HCT116 (cell line): Measurements from ENCODE around the gene SELENOK.

Experiments used
- CTCF ChIP-seq, 3 experiments: fragments of 200-600 bp in 1 of 3; sonication (generic) in 1 of 3; IDR thresholded peaks in 2 of 3; conservative IDR thresholded peaks in 1 of 3; 2 replicates each; pipeline ENCODE4 v1.5.1; 2012 to 2017; ENCODE audit warnings: low read depth in 2 of 3, low read length in 2 of 3, antibody characterized with exemption in 1 of 3, borderline replicate concordance in 1 of 3, control low read depth in 1 of 3, mild to moderate bottlenecking in 1 of 3, mixed read lengths in 1 of 3, mixed run types in 1 of 3, moderate library complexity in 1 of 3; ENCODE audit not compliant: insufficient read depth in 1 of 3
- ELF1 ChIP-seq: IDR thresholded peaks from 2 replicates; pipeline ENCODE4 v1.6.1; 2012; ENCODE audit warnings: low read depth, borderline replicate concordance
- EZH2 ChIP-seq: fragments of 200-600 bp; sonication (generic); IDR thresholded peaks from 2 replicates; pipeline ENCODE4 v1.6.1; 2017; ENCODE audit warnings: antibody characterized with exemption, mixed run types
- POLR2A ChIP-seq: IDR thresholded peaks from 2 replicates; pipeline ENCODE4 v1.7.0; 2011; ENCODE audit warnings: borderline replicate concordance; ENCODE audit not compliant: insufficient read depth, insufficient read length; ENCODE audit errors: extremely low read depth
- POLR2AphosphoS5 ChIP-seq: IDR thresholded peaks from 2 replicates; pipeline ENCODE4 v1.6.1; 2011; ENCODE audit warnings: mild to moderate bottlenecking, low read depth, low read length, moderate library complexity
- RAD21 ChIP-seq: IDR thresholded peaks from 2 replicates; pipeline ENCODE4 v1.6.1; 2012; ENCODE audit warnings: low read depth, mild to moderate bottlenecking
- REST ChIP-seq: IDR thresholded peaks from 2 replicates; pipeline ENCODE4 v1.6.1; 2012; ENCODE audit warnings: low read depth
- ZBTB33 ChIP-seq: IDR thresholded peaks from 2 replicates; pipeline ENCODE4 v1.6.1; 2011; ENCODE audit warnings: mild to moderate bottlenecking, low read length, moderate library complexity; ENCODE audit not compliant: insufficient replicate concordance; ENCODE audit errors: extremely low read depth
- ZNF274 ChIP-seq: fragments of 200-500 bp; sonication (Bioruptor generic); IDR thresholded peaks from 2 replicates; pipeline ENCODE4 v1.6.1; 2014; ENCODE audit warnings: mild to moderate bottlenecking, low read depth, low read length, inconsistent platforms

DNA sequence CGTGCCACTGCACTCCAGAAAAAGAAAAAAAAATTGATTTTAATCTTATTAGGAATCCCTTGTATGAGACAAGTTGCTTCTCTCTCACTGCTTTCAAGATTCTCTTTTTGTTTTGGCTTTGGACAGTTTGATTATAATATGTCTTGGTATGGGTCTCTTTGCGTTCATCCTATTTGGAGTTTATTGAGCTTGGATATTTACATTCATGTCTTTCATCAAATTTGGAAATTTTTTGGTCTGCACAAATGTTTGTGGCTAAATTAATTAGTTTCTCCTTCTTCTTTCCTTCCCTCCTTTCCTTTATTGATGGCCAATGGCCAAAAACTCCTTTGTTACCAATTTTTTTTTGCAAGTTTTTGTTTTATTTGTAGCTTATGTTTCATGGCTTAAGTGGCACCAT, 28.1 kb upstream of the SELENOK start:
- TF ChIP-seq POLR2A: no peak
- TF ChIP-seq EZH2: no peak
- no peak for TF ChIP-seq ZBTB33
- TF ChIP-seq POLR2AphosphoS5: no peak
- TF ChIP-seq REST: no peak
- TF ChIP-seq CTCF (IDR thresholded peaks at IDR 0.05 in 2 of 3, conservative IDR thresholded peaks at IDR 0.05 in 1 of 3; ENCODE audit: borderline replicate concordance in 1 of 3, insufficient read depth in 1 of 3, low read depth in 2 of 3, low read length in 2 of 3): no peak
- TF ChIP-seq ZNF274: no peak
- no peak for TF ChIP-seq ELF1
- no peak for TF ChIP-seq RAD21
